Right lobe of liver (tissue), 6 donors: ENCODE results near the gene SAV1. TPM values are rescaled to one million over a fixed set of nuclear protein-coding genes. Genes with fewer than 3 reads are reported as not detected.

Experiments used
- ATAC-seq, 4 donors: fragments of 200-7000 bp; cut with Tn5 transposase; one replicate each; pipeline ENCODE4 v1.9.1; 2020; ENCODE audit warnings: mild to moderate bottlenecking in 4 of 4, moderate library complexity in 4 of 4
- DNase-seq, 3 donors: peaks; one replicate each; pipeline ENCODE4 v3.0.0-alpha.2; 2020
- H3K27ac ChIP-seq, 3 donors: fragments of 200-600 bp; one replicate each; pipeline ENCODE4 v1.8.0; 2022
- H3K27me3 ChIP-seq, 2 donors: fragments of 200-600 bp; one replicate each; pipeline ENCODE4 v1.8.0; 2022
- H3K36me3 ChIP-seq, 4 donors: fragments of 200-600 bp; sonication (generic) in 1 of 4; one replicate each; pipeline versions ENCODE4 v1.5.1 to v1.8.0; 2017 to 2022; ENCODE audit warnings: control low read depth in 1 of 4
- H3K4me1 ChIP-seq, 4 donors: fragments of 200-600 bp; sonication (generic) in 1 of 4; one replicate each; pipeline versions ENCODE4 v1.5.1 to v1.8.0; 2017 to 2022; ENCODE audit warnings: control low read depth in 1 of 4
- H3K4me3 ChIP-seq, 3 donors: fragments of 200-600 bp; one replicate each; pipeline ENCODE4 v1.8.0; 2022
- H3K9me3 ChIP-seq, 4 donors: fragments of 200-600 bp; sonication (generic) in 1 of 4; one replicate each; pipeline versions ENCODE4 v1.5.1 to v1.8.0; 2017 to 2022; ENCODE audit warnings: control low read depth in 1 of 4
- CTCF ChIP-seq, 4 donors: fragments of 200-600 bp in 3 of 4; fragments of 450-650 bp in 1 of 4; IDR thresholded peaks; one replicate each; pipeline versions ENCODE4 v1.5.1 to v1.8.0; 2016 to 2022; ENCODE audit warnings: antibody characterized with exemption in 4 of 4, mild to moderate bottlenecking in 2 of 4
- POLR2A ChIP-seq: fragments of 450-650 bp; IDR thresholded peaks from one replicate; pipeline ENCODE4 v1.6.1; 2017; ENCODE audit warnings: antibody characterized with exemption, mild to moderate bottlenecking
- WGBS: methylation state at CpG from one replicate; pipeline ENCODE4 v1.1.6; 2018; ENCODE audit warnings: low coverage, low lambda C conversion rate; ENCODE audit not compliant: insufficient coverage; ENCODE audit errors: missing lambda C conversion rate; 5-methylcytosine and 5-hydroxymethylcytosine counted together
- intact Hi-C, 2 donors: fragments of 100-400 bp; cut with DNase I; formaldehyde crosslinking; loops; one replicate each; pipeline versions ENCODE4 v1.11.2 to v1.14.1; 2022
- long read RNA-seq: library from polyadenylated mRNA; unstranded; transcript quantifications from one replicate; pipeline ENCODE4 v2.0.0, GENCODE V29; 2019
- total RNA-seq, 6 experiments: library from RNA; depleted of rRNA in 2 of 6; stranded (reverse); fragments of >200 nt in 2 of 6; fragmentation: NEBNext Ultra II Directional in 3 of 6; extraction: Animal tissue kit (Norgen Biotek cat#: 25700) in 3 of 6; gene quantifications; one replicate each; pipeline versions ENCODE4 v1.1.0 to v1.2.4, GENCODE V29; 2016 to 2023
- donor health status: DM: no; HTN: yes; CAD: no.
- donor health status: DM: no; HTN: no; CAD: no.
- donor health status: DM: no; HTN: no; CAD: no.
- donor health status: DM: no; HTN: yes; CAD: no.
- donor health status: DM: no; HTN: yes; CAD: no.

The SAV1 gene
- total RNA-seq, result 10 to 100 TPM in 3 of 6 experiments, 1 to 10 TPM in 3; 7.8 to 13.8 (median 10.0) TPM
- long read RNA-seq, partial matches to known transcripts, result 0 of 1 reads
- long read RNA-seq, other reads (novel, unspliced or antisense), result 0 of 1 reads

DNA sequence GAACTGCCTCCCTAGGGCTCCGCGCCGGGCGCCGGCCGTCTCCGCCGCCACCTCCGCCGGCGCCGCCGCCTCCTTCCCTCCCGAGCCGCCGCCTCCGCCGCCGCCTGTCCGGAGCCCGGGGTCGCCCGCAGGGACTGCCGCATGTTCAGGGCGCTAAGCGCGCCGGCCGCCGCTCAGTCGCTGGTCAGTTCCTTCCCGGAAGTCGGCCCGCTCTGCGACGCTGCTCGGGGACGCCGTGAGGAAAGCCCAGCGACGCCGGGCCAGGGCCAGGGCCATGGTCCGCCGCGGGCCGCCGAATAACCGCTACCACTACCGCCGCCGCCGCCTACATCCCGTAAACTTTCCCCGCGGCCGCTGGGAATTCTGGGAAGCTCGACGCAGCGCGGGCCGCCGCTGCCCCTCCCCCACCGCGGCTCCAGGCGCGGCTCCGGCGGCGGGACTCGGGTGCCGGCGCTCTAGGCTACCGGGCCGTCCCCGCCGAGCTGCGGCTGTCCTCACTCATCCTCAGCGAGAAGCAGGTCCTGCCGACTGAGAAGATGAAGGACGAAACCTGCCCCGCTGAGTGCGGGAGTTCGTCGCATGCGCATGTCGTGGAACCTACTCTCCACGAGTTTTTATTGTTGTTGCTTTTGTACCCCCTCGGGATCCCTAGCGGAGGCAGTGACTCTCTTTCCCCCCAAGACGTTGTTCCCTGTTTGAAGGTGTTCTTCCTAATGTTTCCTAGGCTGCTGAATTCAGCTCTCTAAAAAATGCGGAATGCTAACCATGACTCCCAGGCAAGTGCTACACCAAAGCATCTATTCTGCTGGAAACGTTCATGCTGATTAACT lies at the start of gene SAV1:
SAV1 (minus strand) TSS at position 311 of the 830 bp plus-strand sequence. CDS start 339 bp downstream, outside the sequence.
- TF ChIP-seq CTCF (IDR thresholded peaks at IDR 0.05) (no peak), POLR2A (peak; percentile 96)
- no peaks in the 10 kb centered on the region for H3K9me3 ChIP-seq
- intact Hi-C loops, result no loop called here
- peak within 1 kb of the TSS; percentile 86 to 97 (median 88) for H3K27ac ChIP-seq
- ATAC-seq (peak; percentile 88 to 95 (median 94)), DNase-seq (peak; percentile 83 to 89 (median 88))
- H3K36me3 ChIP-seq, result peaks cover 0 to 6% (median 0%) of the 10 kb centered on the region in 4 donors
- H3K4me1 ChIP-seq, result peaks cover 0 to 15% (median 2%) of the 10 kb centered on the region in 4 donors
- no peaks in the 10 kb centered on the region for H3K27me3 ChIP-seq
- H3K4me3 ChIP-seq, result peak within 1 kb of the TSS; percentile 63 to 86 (median 78)
- WGBS, result 0% methylated on average over 29 of the region's 92 CpGs

DNA sequence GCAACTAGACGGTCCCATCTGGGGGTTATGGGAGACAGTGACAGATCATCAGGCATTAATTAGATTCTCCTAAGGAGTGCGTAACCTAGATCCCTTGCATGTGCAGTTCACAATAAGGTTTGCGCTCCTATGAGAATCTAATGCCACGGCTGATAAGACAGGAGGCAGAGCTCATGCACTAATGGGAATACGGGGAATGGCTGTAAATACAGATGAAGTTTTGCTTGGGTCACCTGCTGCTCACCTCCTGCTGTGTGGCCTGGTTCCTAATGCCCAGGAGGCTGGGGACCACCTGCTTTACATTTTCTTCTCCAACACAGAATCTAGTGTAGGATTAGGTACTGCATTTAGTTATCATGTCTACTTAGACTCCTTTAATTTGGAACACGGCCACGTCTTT lies 49.7 kb upstream of the SAV1 start:
- Histone ChIP-seq H3K9me3 (no peaks in the 10 kb centered on the region), H3K27me3 (no peaks in the 10 kb centered on the region), H3K27ac (no peak overlapping the region), H3K36me3 (no peaks in the 10 kb centered on the region), H3K4me3 (no peak overlapping the region), H3K4me1 (no peaks in the 10 kb centered on the region)
- intact Hi-C loops, result no loop called here
- 84% methylated on average over 4 of the region's 7 CpGs for WGBS
- TF ChIP-seq CTCF (IDR thresholded peaks at IDR 0.05), result no peak
- no peak for TF ChIP-seq POLR2A
- ATAC-seq (no peak), DNase-seq (no peak)

DNA sequence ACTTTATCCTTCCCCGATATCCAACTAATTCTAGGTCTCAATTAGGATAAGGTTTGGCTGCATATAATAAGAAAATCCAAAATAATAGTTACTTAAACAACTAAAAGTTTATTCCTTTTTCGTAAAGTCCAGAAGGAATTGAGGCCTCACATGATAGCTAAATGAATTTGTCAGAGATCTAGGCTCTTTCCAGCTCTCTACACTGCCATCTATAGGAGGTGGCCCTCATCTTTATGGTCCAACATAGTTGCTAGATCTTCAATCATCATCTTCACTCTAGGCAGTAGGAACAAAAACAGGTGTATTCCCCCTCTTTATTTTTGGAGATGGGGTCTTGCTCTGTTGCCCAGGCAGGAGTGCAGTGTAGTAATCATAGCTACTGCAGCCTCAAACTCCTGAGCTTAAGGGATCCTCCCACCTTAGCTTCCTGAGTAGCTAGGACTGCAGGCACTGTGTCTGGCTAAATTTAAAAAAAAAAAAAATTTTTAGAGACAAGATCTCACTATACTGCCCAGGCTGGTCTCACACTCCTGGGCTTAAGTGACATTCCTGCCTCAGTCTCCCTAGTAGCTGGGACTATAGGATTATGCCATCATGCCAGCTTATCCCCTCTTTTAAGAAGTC lies 46.5 kb upstream of the SAV1 start:
- Histone ChIP-seq H3K4me3 (no peak overlapping the region), H3K27ac (no peak overlapping the region), H3K27me3 (no peaks in the 10 kb centered on the region), H3K4me1 (no peaks in the 10 kb centered on the region), H3K36me3 (no peaks in the 10 kb centered on the region), H3K9me3 (no peaks in the 10 kb centered on the region)
- DNase-seq (no peak), ATAC-seq (peak; percentile 65 to 82 (median 72))
- 61% methylated on average over 2 of the region's 2 CpGs for WGBS
- TF ChIP-seq CTCF (IDR thresholded peaks at IDR 0.05) (peak; percentile 31 to 62 (median 53)), POLR2A (no peak)
- intact Hi-C loops, result no loop called here

DNA sequence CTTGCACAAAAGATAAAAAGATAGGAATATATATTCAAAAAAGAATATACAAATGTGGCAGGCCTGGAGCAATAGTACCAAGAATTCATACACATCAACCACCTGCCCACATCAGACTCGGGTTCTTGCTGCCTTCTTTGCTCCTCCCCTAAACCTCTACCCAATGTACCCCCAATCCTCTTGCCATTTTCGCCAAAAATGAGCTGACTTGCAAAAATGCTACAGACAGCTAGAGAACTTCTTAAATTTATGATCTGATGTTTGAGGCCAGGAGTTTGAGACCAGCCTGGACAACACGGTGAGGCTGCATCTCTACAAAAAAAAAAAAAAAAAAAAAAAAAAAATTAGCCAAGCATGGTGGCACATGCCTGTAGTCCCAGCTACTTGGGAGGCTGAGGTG lies 42.9 kb upstream of the SAV1 start:
- intact Hi-C loops, result no loop called here
- ATAC-seq, result no peak
- 62% methylated on average over 3 of the region's 3 CpGs for WGBS
- no peaks in the 10 kb centered on the region for H3K27me3 ChIP-seq
- H3K4me1 ChIP-seq, result no peaks in the 10 kb centered on the region
- H3K4me3 ChIP-seq, result no peak overlapping the region
- TF ChIP-seq POLR2A, result no peak
- no peak for TF ChIP-seq CTCF (IDR thresholded peaks at IDR 0.05)
- H3K36me3 ChIP-seq, result no peaks in the 10 kb centered on the region
- no peaks in the 10 kb centered on the region for H3K9me3 ChIP-seq
- no peak for DNase-seq
- no peak overlapping the region for H3K27ac ChIP-seq
